ENCODE data around the gene UTP4.

DNA sequence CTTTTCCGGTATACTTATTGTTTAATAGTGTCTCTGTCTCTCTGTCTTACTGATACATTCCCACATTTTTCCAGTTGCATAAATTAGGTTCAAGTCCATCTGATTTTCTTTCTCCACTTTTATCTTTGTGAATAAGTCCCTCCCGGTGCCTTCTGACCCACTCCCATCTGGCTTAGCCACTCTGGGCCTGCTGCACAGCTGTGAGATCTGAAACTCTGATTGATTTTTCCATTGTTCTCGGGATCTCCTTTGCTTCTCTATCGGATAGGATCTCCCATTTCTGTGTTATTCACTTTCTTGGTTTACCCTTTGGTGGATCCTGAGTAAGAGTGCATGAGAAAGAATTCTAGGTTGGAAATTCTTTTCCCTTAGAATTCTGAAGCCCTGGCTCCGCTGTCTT, 8.6 kb downstream of the UTP4 start:
- TF ChIP-seq, protein P1, sequence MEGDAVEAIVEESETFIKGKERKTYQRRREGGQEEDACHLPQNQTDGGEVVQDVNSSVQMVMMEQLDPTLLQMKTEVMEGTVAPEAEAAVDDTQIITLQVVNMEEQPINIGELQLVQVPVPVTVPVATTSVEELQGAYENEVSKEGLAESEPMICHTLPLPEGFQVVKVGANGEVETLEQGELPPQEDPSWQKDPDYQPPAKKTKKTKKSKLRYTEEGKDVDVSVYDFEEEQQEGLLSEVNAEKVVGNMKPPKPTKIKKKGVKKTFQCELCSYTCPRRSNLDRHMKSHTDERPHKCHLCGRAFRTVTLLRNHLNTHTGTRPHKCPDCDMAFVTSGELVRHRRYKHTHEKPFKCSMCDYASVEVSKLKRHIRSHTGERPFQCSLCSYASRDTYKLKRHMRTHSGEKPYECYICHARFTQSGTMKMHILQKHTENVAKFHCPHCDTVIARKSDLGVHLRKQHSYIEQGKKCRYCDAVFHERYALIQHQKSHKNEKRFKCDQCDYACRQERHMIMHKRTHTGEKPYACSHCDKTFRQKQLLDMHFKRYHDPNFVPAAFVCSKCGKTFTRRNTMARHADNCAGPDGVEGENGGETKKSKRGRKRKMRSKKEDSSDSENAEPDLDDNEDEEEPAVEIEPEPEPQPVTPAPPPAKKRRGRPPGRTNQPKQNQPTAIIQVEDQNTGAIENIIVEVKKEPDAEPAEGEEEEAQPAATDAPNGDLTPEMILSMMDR (conservative IDR thresholded peaks at IDR 0.05; ENCODE audit: low read length), result no peak
- TF ChIP-seq EZH2phosphoT487 (IDR thresholded peaks at IDR 0.05; ENCODE audit: borderline replicate concordance, low read depth, low read length), result no peak

Data from OCI-LY7 (cell line).